Neural progenitor cell (in vitro differentiated cells): ENCODE results near the gene ZNF366.

ENCODE experiments used
- CTCF ChIP-seq: fragments of 200-600 bp; sonication (generic); IDR thresholded peaks from 2 replicates; pipeline ENCODE4 v1.5.1; 2017; ENCODE audit warnings: antibody characterized with exemption, mild to moderate bottlenecking
- EZH2 ChIP-seq: fragments of 200-600 bp; sonication (generic); IDR thresholded peaks from 2 replicates; pipeline ENCODE4 v1.6.1; 2017; ENCODE audit warnings: antibody characterized with exemption, mild to moderate bottlenecking, moderate library complexity

- TF ChIP-seq CTCF, result no peak
- TF ChIP-seq EZH2, result no peak
These were observed 23.0 kb upstream of the ZNF366 start for GRCh38 chr5:72530196-72530595.
